Loucy (cell line): ENCODE measurements around the gene SPSB3.

Source experiments
- H2AFZ ChIP-seq: fragments of 200-600 bp; sonication (generic); 2 replicates; pipeline ENCODE4 v1.6.0; 2016; ENCODE audit warnings: antibody characterized with exemption, mild to moderate bottlenecking, low read length, moderate library complexity
- H3F3A ChIP-seq: fragments of 200-600 bp; 2 replicates; pipeline ENCODE4 v1.6.0; 2016; ENCODE audit warnings: antibody characterized with exemption, low read depth, mild to moderate bottlenecking
- H3K27me3 ChIP-seq: fragments of 200-600 bp; sonication (generic); 2 replicates; pipeline ENCODE4 v1.6.1; 2014; ENCODE audit warnings: low read length, mild to moderate bottlenecking; ENCODE audit not compliant: insufficient read depth, poor library complexity, severe bottlenecking
- H3K36me3 ChIP-seq: fragments of 200-600 bp; sonication (generic); 2 replicates; pipeline ENCODE4 v1.6.1; 2016; ENCODE audit warnings: low read length; ENCODE audit not compliant: insufficient read depth
- H3K4me1 ChIP-seq: fragments of 200-600 bp; sonication (generic); 2 replicates; pipeline ENCODE4 v1.5.1; 2014; ENCODE audit warnings: low read length, mild to moderate bottlenecking; ENCODE audit not compliant: insufficient read depth, poor library complexity, severe bottlenecking
- H3K4me2 ChIP-seq: fragments of 200-600 bp; sonication (generic); 2 replicates; pipeline ENCODE4 v1.6.0; 2014; ENCODE audit warnings: antibody characterized with exemption, low read length, low read depth, mild to moderate bottlenecking; ENCODE audit not compliant: poor library complexity, severe bottlenecking
- H3K4me3 ChIP-seq: fragments of 200-600 bp; sonication (generic); 2 replicates; pipeline ENCODE4 v1.5.1; 2014; ENCODE audit warnings: low read length, mild to moderate bottlenecking, mixed read lengths; ENCODE audit not compliant: poor library complexity, severe bottlenecking
- H3K79me2 ChIP-seq: fragments of 200-600 bp; sonication (generic); 2 replicates; pipeline ENCODE4 v1.6.1; 2014; ENCODE audit warnings: low read length; ENCODE audit not compliant: insufficient read depth
- H3K9ac ChIP-seq: fragments of 200-600 bp; sonication (generic); 2 replicates; pipeline ENCODE4 v1.6.0; 2014; ENCODE audit warnings: mild to moderate bottlenecking, low read depth, low read length, moderate library complexity; ENCODE audit not compliant: poor library complexity, severe bottlenecking
- H3K9me2 ChIP-seq: fragments of 200-600 bp; sonication (generic); replicated peaks from 2 replicates; pipeline ENCODE4 v1.6.1; 2016; ENCODE audit warnings: low read depth, low read length, mixed read lengths
- H3K9me3 ChIP-seq: fragments of 200-600 bp; sonication (generic); 2 replicates; pipeline ENCODE4 v1.6.1; 2014; ENCODE audit warnings: mild to moderate bottlenecking, antibody characterized with exemption, low read length, low read depth; ENCODE audit not compliant: insufficient read depth
- H4K20me1 ChIP-seq: fragments of 200-600 bp; sonication (generic); 2 replicates; pipeline ENCODE4 v1.6.0; 2014; ENCODE audit warnings: antibody characterized with exemption, low read length, mild to moderate bottlenecking; ENCODE audit not compliant: insufficient read depth, poor library complexity, severe bottlenecking
- EZH2phosphoT487 ChIP-seq: fragments of 200-600 bp; IDR thresholded peaks from 2 replicates; pipeline ENCODE4 v1.6.1; 2018; ENCODE audit warnings: antibody characterized with exemption, mild to moderate bottlenecking, moderate library complexity, borderline replicate concordance
- TF ChIP-seq, protein P1 (sequence below): fragments of 200-600 bp; sonication (generic); conservative IDR thresholded peaks from 2 replicates; pipeline ENCODE4 v1.5.1; 2014; ENCODE audit warnings: mild to moderate bottlenecking, antibody characterized with exemption, low read length

The SPSB3 gene

DNA sequence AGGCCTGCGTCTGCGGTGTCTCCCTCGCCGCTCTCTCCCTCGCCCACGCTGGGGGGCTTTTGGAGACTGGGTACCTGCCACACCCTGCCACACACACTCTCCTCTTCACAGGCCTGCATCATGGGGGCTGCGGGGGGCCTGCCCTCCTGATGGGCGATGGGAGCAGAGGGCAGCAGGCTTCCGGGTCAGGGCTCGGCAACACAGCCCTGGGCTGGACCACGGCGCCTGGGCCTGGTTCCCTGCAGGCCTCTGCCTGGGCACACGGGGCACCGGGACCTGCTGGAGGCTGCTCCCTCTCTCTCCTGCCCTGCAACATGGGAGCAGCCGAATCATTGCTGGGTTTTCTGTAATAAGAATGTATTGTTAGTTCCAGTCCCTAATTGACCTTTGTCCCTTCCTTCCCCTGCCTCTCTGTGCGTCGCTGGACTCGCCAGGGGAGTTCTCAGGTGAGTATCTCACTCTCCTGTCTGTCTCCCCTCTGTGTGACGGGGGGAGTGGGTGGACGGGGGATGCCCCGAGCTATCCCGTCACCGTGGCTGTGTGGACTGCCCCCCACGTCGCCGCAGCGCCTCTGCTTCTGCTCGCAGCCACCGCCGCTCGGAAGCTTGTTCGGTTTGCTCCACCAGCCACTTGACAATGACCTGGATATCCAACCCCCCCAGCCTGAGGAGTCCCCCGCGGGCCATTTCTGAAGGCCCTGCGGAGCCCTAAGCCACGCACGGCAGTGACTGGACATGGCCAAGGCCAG lies 24.5 kb downstream of the SPSB3 start:
- Histone ChIP-seq H3K9me2 (no peaks in the 10 kb centered on the region), H3K79me2 (no peaks in the 10 kb centered on the region), H3K36me3 (no peaks in the 10 kb centered on the region), H3K4me2 (no peak overlapping the region), H3K9ac (no peak overlapping the region), H3K4me1 (no peaks in the 10 kb centered on the region), H3K27me3 (no peaks in the 10 kb centered on the region), H3K4me3 (no peak overlapping the region), H3K9me3 (no peaks in the 10 kb centered on the region), H4K20me1 (no peaks in the 10 kb centered on the region), H2AFZ (no peak overlapping the region), H3F3A (no peaks in the 10 kb centered on the region)
- TF ChIP-seq, protein P1, sequence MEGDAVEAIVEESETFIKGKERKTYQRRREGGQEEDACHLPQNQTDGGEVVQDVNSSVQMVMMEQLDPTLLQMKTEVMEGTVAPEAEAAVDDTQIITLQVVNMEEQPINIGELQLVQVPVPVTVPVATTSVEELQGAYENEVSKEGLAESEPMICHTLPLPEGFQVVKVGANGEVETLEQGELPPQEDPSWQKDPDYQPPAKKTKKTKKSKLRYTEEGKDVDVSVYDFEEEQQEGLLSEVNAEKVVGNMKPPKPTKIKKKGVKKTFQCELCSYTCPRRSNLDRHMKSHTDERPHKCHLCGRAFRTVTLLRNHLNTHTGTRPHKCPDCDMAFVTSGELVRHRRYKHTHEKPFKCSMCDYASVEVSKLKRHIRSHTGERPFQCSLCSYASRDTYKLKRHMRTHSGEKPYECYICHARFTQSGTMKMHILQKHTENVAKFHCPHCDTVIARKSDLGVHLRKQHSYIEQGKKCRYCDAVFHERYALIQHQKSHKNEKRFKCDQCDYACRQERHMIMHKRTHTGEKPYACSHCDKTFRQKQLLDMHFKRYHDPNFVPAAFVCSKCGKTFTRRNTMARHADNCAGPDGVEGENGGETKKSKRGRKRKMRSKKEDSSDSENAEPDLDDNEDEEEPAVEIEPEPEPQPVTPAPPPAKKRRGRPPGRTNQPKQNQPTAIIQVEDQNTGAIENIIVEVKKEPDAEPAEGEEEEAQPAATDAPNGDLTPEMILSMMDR, result no peak
- no peak for TF ChIP-seq EZH2phosphoT487

DNA sequence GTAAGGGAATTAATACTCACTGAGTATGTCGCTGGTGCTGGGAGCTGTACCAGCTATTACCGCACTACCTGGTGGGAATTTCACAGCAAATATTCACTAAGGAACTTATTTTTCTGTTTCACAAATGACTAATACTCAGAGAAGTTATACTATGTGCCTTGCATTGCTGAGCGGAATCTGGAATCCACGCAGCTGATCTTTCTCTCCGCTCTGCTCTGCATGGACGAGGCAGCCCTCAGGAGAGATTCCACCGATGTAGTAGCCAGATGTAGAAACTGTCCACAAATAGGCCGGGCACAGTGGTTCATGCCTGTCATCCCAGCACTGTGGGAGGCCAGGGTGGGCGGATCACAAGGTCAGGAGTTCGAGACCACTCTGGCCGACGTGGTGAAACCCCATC lies 28.2 kb downstream of the SPSB3 start:
- H2AFZ ChIP-seq, result no peak overlapping the region
- no peaks in the 10 kb centered on the region for H3K79me2 ChIP-seq
- H3F3A ChIP-seq, result no peaks in the 10 kb centered on the region
- no peaks in the 10 kb centered on the region for H3K4me1 ChIP-seq
- no peak overlapping the region for H3K4me2 ChIP-seq
- no peaks in the 10 kb centered on the region for H3K9me2 ChIP-seq
- TF ChIP-seq, protein P1, result no peak
- TF ChIP-seq EZH2phosphoT487, result no peak
- H3K9me3 ChIP-seq, result no peaks in the 10 kb centered on the region
- no peaks in the 10 kb centered on the region for H3K27me3 ChIP-seq
- H4K20me1 ChIP-seq, result no peaks in the 10 kb centered on the region
- no peak overlapping the region for H3K4me3 ChIP-seq
- no peaks in the 10 kb centered on the region; the same call in 1 of the 2 replicates for H3K36me3 ChIP-seq
- H3K9ac ChIP-seq, result no peak overlapping the region

DNA sequence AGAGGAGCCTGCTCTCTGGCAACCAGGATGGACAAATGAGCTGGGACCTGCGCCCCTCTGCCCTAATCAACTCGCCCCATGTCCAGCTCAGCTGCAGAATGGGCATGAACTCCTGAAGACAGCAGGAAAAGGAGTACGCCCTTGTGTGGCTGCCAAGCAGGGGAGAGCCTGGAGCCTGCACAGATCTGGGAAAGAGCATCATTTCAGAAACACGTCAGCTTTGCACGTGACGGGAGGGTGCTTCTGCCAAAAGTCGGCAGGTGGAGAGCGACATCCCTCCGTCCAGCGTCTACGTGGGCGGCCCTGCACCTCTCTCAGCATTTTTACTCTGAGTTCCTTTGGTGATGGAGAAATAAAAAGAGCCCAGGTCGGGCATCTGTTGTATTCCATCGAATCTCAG lies 29.5 kb downstream of the SPSB3 start:
- Histone ChIP-seq H4K20me1 (no peaks in the 10 kb centered on the region), H3K79me2 (no peaks in the 10 kb centered on the region), H3K4me2 (no peak overlapping the region), H3K36me3 (peaks cover 4% of the 10 kb centered on the region; the same call in 1 of the 2 replicates), H3K9ac (no peak overlapping the region), H2AFZ (no peak overlapping the region), H3K4me1 (no peaks in the 10 kb centered on the region), H3K27me3 (no peaks in the 10 kb centered on the region), H3F3A (no peaks in the 10 kb centered on the region), H3K9me3 (no peaks in the 10 kb centered on the region), H3K9me2 (no peaks in the 10 kb centered on the region), H3K4me3 (no peak overlapping the region)
- TF ChIP-seq, protein P1, result no peak
- TF ChIP-seq EZH2phosphoT487, result no peak
